ENCODE data around the gene PLEKHG4.

Gene PLEKHG4

GRCh38 chr16:67238806-67239470, 40.4 kb upstream of the PLEKHG4 start:
- Histone ChIP-seq H3K27me3 (ENCODE audit: control insufficient read depth, insufficient read depth, low read length) (no peaks in the 10 kb centered on the region), H3K4me1 (ENCODE audit: control insufficient read depth, insufficient read depth, low read length) (peaks cover 42% of the 10 kb centered on the region), H3K9me3 (replicated peaks; ENCODE audit: low read length) (no peaks in the 10 kb centered on the region), H3K9ac (ENCODE audit: low read depth, low read length) (no peak overlapping the region), H3K4me3 (ENCODE audit: low read length) (no peak overlapping the region), H3K36me3 (ENCODE audit: insufficient read depth, low read length) (peaks cover 50% of the 10 kb centered on the region), H3K4me2 (ENCODE audit: low read length) (no peak overlapping the region)

- no peaks in the 10 kb centered on the region for H3K9me3 ChIP-seq (replicated peaks; ENCODE audit: low read length)
- H3K4me3 ChIP-seq (ENCODE audit: low read length), result no peak overlapping the region
- peak overlapping the region; percentile 46 for H3K4me2 ChIP-seq (ENCODE audit: low read length)
- H3K4me1 ChIP-seq (ENCODE audit: control insufficient read depth, insufficient read depth, low read length), result peaks cover 57% of the 10 kb centered on the region
- peaks cover 36% of the 10 kb centered on the region for H3K36me3 ChIP-seq (ENCODE audit: insufficient read depth, low read length)
- H3K27me3 ChIP-seq (ENCODE audit: control insufficient read depth, insufficient read depth, low read length), result no peaks in the 10 kb centered on the region
- peak overlapping the region; percentile 79 for H3K9ac ChIP-seq (ENCODE audit: low read depth, low read length)
Observed at GRCh38 chr16:67240506-67240905, 38.8 kb upstream of the PLEKHG4 start.

DNA sequence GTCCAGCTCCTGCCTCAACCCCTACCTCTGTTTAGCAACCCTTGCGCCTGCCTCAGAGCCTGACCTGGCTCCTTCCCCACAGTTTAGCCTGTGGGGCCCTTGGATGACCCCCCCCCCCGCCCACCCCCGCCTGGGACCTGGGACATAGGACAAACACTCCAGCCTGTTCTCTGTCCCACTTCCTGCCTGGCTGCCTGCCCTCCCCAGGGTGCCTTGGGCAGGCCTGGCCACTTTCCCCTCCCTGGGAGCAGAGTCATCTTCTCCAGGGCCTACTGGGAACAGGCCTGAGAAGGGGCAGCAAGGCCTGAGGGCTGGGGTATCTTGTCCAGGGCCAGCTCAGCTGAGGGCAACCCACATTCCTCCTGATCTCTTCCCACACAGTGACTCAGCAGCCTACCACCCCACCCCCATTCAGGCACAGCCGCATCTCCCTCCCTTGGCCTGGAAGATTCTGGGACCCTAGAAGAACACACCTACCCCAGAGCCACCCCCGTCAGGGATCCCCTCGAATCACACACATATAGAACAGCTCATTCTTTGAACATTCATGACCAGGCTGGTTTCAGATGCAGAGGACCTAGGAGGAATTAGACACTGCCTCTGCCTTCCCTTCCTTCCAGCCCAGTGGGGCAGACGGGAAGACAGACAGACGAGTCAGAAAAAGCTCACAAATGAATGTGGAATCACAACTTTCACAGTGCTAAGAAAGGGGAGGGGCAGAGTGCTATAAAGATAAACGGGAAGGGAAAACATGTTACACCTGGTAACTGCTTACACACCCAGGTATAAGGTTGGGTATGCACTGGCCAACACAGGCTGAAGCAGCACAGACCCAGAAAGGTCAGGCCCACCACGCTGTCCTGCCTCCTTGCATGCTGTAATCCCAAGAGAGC, 38.1 kb upstream of the PLEKHG4 start:
- H3K27me3 ChIP-seq (ENCODE audit: control insufficient read depth, insufficient read depth, low read length), result no peaks in the 10 kb centered on the region
- H3K9ac ChIP-seq (ENCODE audit: low read depth, low read length), result peak overlapping the region; percentile 79
- H3K36me3 ChIP-seq (ENCODE audit: insufficient read depth, low read length), result peaks cover 29% of the 10 kb centered on the region
- H3K4me2 ChIP-seq (ENCODE audit: low read length), result peak overlapping the region; percentile 71
- H3K4me1 ChIP-seq (ENCODE audit: control insufficient read depth, insufficient read depth, low read length), result peaks cover 61% of the 10 kb centered on the region
- H3K4me3 ChIP-seq (ENCODE audit: low read length), result peak overlapping the region; percentile 36
- no peaks in the 10 kb centered on the region for H3K9me3 ChIP-seq (replicated peaks; ENCODE audit: low read length)

GRCh38 chr16:67242138-67242730, 37.1 kb upstream of the PLEKHG4 start:
- Histone ChIP-seq H3K4me2 (ENCODE audit: low read length) (peak overlapping the region; percentile 71), H3K9me3 (replicated peaks; ENCODE audit: low read length) (no peaks in the 10 kb centered on the region), H3K4me3 (ENCODE audit: low read length) (no peak overlapping the region), H3K27me3 (ENCODE audit: control insufficient read depth, insufficient read depth, low read length) (no peaks in the 10 kb centered on the region), H3K9ac (ENCODE audit: low read depth, low read length) (peak overlapping the region; percentile 79), H3K4me1 (ENCODE audit: control insufficient read depth, insufficient read depth, low read length) (peaks cover 61% of the 10 kb centered on the region), H3K36me3 (ENCODE audit: insufficient read depth, low read length) (peaks cover 21% of the 10 kb centered on the region)

DNA sequence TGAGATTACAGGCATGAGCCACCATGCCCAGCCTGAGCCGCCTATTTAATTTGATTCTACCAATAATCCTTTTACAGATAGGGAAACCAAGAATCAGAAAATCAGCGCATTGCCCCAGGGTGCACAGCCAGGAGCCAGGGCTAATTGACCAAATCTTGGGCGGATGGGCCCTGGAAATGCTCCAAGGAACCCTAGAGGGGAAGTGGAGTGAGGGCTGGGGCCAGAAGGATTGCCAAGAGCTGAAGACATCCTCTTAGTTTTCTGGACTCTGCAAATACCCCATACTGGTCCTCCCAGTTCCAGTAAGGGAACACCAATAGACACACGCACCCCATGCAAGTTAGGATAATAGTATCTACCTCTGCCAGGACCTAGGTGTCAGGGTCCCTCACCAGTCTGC, 35.9 kb upstream of the PLEKHG4 start:
- H3K36me3 ChIP-seq (ENCODE audit: insufficient read depth, low read length), result peaks cover 8% of the 10 kb centered on the region
- peaks cover 70% of the 10 kb centered on the region for H3K4me1 ChIP-seq (ENCODE audit: control insufficient read depth, insufficient read depth, low read length)
- no peaks in the 10 kb centered on the region for H3K9me3 ChIP-seq (replicated peaks; ENCODE audit: low read length)
- no peaks in the 10 kb centered on the region for H3K27me3 ChIP-seq (ENCODE audit: control insufficient read depth, insufficient read depth, low read length)
- H3K9ac ChIP-seq (ENCODE audit: low read depth, low read length), result peak overlapping the region; percentile 82
- peak overlapping the region; percentile 86 for H3K4me2 ChIP-seq (ENCODE audit: low read length)
- peak overlapping the region; percentile 43 for H3K4me3 ChIP-seq (ENCODE audit: low read length)

- Histone ChIP-seq H3K27me3 (ENCODE audit: control insufficient read depth, insufficient read depth, low read length) (no peaks in the 10 kb centered on the region), H3K4me3 (ENCODE audit: low read length) (peak overlapping the region; percentile 80), H3K36me3 (ENCODE audit: insufficient read depth, low read length) (no peaks in the 10 kb centered on the region), H3K4me2 (ENCODE audit: low read length) (peak overlapping the region; percentile 86), H3K9ac (ENCODE audit: low read depth, low read length) (peak overlapping the region; percentile 82), H3K9me3 (replicated peaks; ENCODE audit: low read length) (no peaks in the 10 kb centered on the region), H3K4me1 (ENCODE audit: control insufficient read depth, insufficient read depth, low read length) (peaks cover 79% of the 10 kb centered on the region)
Observed at GRCh38 chr16:67244387-67245185, 34.7 kb upstream of the PLEKHG4 start.

DNA sequence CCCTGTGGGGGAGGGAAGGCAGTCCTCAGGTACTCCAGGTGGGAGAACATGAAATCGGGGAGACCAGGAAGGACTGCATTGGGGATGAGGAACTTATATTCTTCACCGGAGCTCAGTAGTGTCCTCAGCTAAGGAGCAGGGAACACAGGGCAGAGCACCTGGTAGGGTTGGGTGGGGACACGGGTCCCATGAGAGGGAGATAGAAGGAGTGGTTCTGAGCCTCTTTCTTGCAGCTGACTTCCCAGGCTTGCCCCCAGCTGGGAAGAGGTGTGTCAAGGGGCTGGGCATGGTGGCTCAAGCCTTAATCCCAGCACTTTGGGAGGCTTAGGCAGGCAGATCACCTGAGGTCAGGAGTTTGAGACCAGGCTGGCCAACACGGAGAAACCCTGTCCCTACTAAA, 34.1 kb upstream of the PLEKHG4 start:
- no peaks in the 10 kb centered on the region for H3K36me3 ChIP-seq (ENCODE audit: insufficient read depth, low read length)
- peak overlapping the region; percentile 80 for H3K4me3 ChIP-seq (ENCODE audit: low read length)
- H3K4me2 ChIP-seq (ENCODE audit: low read length), result peak overlapping the region; percentile 86
- no peaks in the 10 kb centered on the region for H3K27me3 ChIP-seq (ENCODE audit: control insufficient read depth, insufficient read depth, low read length)
- peaks cover 79% of the 10 kb centered on the region for H3K4me1 ChIP-seq (ENCODE audit: control insufficient read depth, insufficient read depth, low read length)
- no peaks in the 10 kb centered on the region for H3K9me3 ChIP-seq (replicated peaks; ENCODE audit: low read length)
- peak overlapping the region; percentile 82 for H3K9ac ChIP-seq (ENCODE audit: low read depth, low read length)

GRCh38 chr16:67245674-67246080, 33.7 kb upstream of the PLEKHG4 start:
- no peaks in the 10 kb centered on the region for H3K36me3 ChIP-seq (ENCODE audit: insufficient read depth, low read length)
- H3K9ac ChIP-seq (ENCODE audit: low read depth, low read length), result peak overlapping the region; percentile 82
- no peaks in the 10 kb centered on the region for H3K9me3 ChIP-seq (replicated peaks; ENCODE audit: low read length)
- H3K27me3 ChIP-seq (ENCODE audit: control insufficient read depth, insufficient read depth, low read length), result no peaks in the 10 kb centered on the region
- peak overlapping the region; percentile 86 for H3K4me2 ChIP-seq (ENCODE audit: low read length)
- H3K4me3 ChIP-seq (ENCODE audit: low read length), result peak overlapping the region; percentile 80
- peaks cover 74% of the 10 kb centered on the region for H3K4me1 ChIP-seq (ENCODE audit: control insufficient read depth, insufficient read depth, low read length)

GRCh38 chr16:67246081-67246755, 33.1 kb upstream of the PLEKHG4 start:
- no peaks in the 10 kb centered on the region for H3K9me3 ChIP-seq (replicated peaks; ENCODE audit: low read length)
- H3K4me2 ChIP-seq (ENCODE audit: low read length), result peak overlapping the region; percentile 86
- no peaks in the 10 kb centered on the region for H3K36me3 ChIP-seq (ENCODE audit: insufficient read depth, low read length)
- H3K4me3 ChIP-seq (ENCODE audit: low read length), result peak overlapping the region; percentile 80
- H3K9ac ChIP-seq (ENCODE audit: low read depth, low read length), result peak overlapping the region; percentile 82
- H3K27me3 ChIP-seq (ENCODE audit: control insufficient read depth, insufficient read depth, low read length), result no peaks in the 10 kb centered on the region
- H3K4me1 ChIP-seq (ENCODE audit: control insufficient read depth, insufficient read depth, low read length), result peaks cover 69% of the 10 kb centered on the region

DNA sequence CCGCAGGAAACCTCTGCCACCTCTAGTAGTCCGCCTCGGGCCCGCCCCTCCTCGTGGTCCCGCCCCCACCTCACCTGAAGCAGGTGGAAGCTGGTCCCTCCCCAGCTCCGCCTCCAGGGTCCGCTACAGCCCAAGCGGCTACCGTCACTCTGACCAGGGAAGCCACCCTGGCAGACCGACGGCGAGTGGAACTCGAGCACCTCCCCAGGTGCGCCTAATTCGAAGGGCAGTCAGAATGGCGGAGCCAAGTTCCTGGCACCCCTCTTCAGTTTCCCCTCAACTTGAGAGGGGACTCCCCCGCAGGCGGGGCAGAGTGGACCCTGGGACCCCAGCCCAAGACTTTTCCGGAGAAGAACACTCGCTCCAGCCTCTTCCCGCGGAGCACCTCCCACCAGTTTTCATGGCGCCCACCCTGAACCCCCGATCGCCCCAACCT, 32.6 kb upstream of the PLEKHG4 start:
- peak overlapping the region; percentile 80 for H3K4me3 ChIP-seq (ENCODE audit: low read length)

More for the DNA sequence above, 32.6 kb upstream of the PLEKHG4 start:
- Histone ChIP-seq H3K9me3 (replicated peaks; ENCODE audit: low read length) (no peaks in the 10 kb centered on the region), H3K36me3 (ENCODE audit: insufficient read depth, low read length) (no peaks in the 10 kb centered on the region), H3K4me1 (ENCODE audit: control insufficient read depth, insufficient read depth, low read length) (peaks cover 63% of the 10 kb centered on the region), H3K4me2 (ENCODE audit: low read length) (peak overlapping the region; percentile 86), H3K9ac (ENCODE audit: low read depth, low read length) (peak overlapping the region; percentile 82), H3K27me3 (ENCODE audit: control insufficient read depth, insufficient read depth, low read length) (no peaks in the 10 kb centered on the region)
